HL-60 (cell line): ENCODE results near the gene CLIC1.
"Not testable (repeated sequence)": the region's sequence is repeated elsewhere in the genome, so short reads cannot be mapped to it uniquely, and the experiment has no call there.

Source experiments
- DNase-seq, 2 experiments: peaks; one replicate each; pipeline ENCODE4 v3.0.0-alpha.2; 2010 to 2020; ENCODE audit warnings: low read depth in 1 of 2, low spot score in 1 of 2
- H3K27ac ChIP-seq: fragments of 250-450 bp; sonication (Bioruptor Pico); replicated peaks from 2 replicates; pipeline ENCODE4 v1.5.1; 2020; ENCODE audit warnings: mild to moderate bottlenecking, moderate library complexity
- H3K27me3 ChIP-seq: fragments of 250-450 bp; sonication (Bioruptor Pico); 2 replicates; pipeline ENCODE4 v1.5.1; 2021; ENCODE audit warnings: mild to moderate bottlenecking, moderate library complexity; ENCODE audit not compliant: insufficient read depth, poor library complexity, severe bottlenecking
- H3K4me3 ChIP-seq: replicated peaks from 2 replicates; pipeline ENCODE4 v1.5.1; 2011; ENCODE audit warnings: mild to moderate bottlenecking, control low read depth, low read length; ENCODE audit not compliant: insufficient read depth
- CTCF ChIP-seq: IDR thresholded peaks from one replicate; pipeline ENCODE4 v1.5.1; 2011; ENCODE audit warnings: low read length, control low read depth, inconsistent platforms; ENCODE audit not compliant: insufficient read depth
- GABPA ChIP-seq: IDR thresholded peaks from 2 replicates; pipeline ENCODE4 v1.6.1; 2012; ENCODE audit warnings: low read depth
- POLR2AphosphoS5 ChIP-seq: IDR thresholded peaks from 2 replicates; pipeline ENCODE4 v1.6.1; 2012; ENCODE audit warnings: low read depth
- REST ChIP-seq: IDR thresholded peaks from 2 replicates; pipeline ENCODE4 v1.6.1; 2012; ENCODE audit warnings: low read depth; ENCODE audit not compliant: insufficient replicate concordance
- SPI1 ChIP-seq: IDR thresholded peaks from 2 replicates; pipeline ENCODE4 v1.6.1; 2012; ENCODE audit warnings: low read depth, mild to moderate bottlenecking, borderline replicate concordance

The CLIC1 gene

GRCh38 chr6:31711233-31711632, 25.1 kb downstream of the CLIC1 start:
- peak in 1 of 2 experiments; percentile 28 for DNase-seq
- H3K4me3 ChIP-seq: no peak overlapping the region
- no peaks in the 10 kb centered on the region for H3K27me3 ChIP-seq
- H3K27ac ChIP-seq: no peak overlapping the region
- TF ChIP-seq REST: no peak
- TF ChIP-seq POLR2AphosphoS5: no peak
- TF ChIP-seq CTCF: no peak
- TF ChIP-seq SPI1: peak; percentile 52; the same call in 1 of the 2 replicates

GRCh38 chr6:31710523-31711219, 25.7 kb downstream of the CLIC1 start:
- Histone ChIP-seq H3K4me3 (no peak overlapping the region), H3K27me3 (no peaks in the 10 kb centered on the region), H3K27ac (no peak overlapping the region)
- no peak for TF ChIP-seq GABPA
- TF ChIP-seq SPI1: no peak
- no peak for TF ChIP-seq REST
- no peak for TF ChIP-seq POLR2AphosphoS5
- no peak for TF ChIP-seq CTCF
- DNase-seq: no peak

GRCh38 chr6:31709157-31709556, 27.2 kb downstream of the CLIC1 start:
- not testable (repeated sequence) for H3K27me3 ChIP-seq, H3K4me3 ChIP-seq, H3K27ac ChIP-seq, DNase-seq

GRCh38 chr6:31708224-31708623, 28.1 kb downstream of the CLIC1 start:
- H3K27me3 ChIP-seq: no peaks in the 10 kb centered on the region
- no peak overlapping the region for H3K27ac ChIP-seq
- DNase-seq: no peak
- TF ChIP-seq GABPA (no peak), CTCF (no peak), REST (no peak), SPI1 (no peak), POLR2AphosphoS5 (no peak)
- H3K4me3 ChIP-seq: no peak overlapping the region
